VCaP (cell line): Measurements from ENCODE around the gene EREG.

Experiments
- H3K27ac ChIP-seq: fragments of 450-650 bp; 2 replicates; pipeline ENCODE4 v1.5.1; 2017
- TF ChIP-seq, protein P1 (sequence below): fragments of 450-650 bp; conservative IDR thresholded peaks from 2 replicates; pipeline ENCODE4 v1.5.1; 2017; ENCODE audit warnings: mild to moderate bottlenecking, moderate library complexity

The EREG gene

DNA sequence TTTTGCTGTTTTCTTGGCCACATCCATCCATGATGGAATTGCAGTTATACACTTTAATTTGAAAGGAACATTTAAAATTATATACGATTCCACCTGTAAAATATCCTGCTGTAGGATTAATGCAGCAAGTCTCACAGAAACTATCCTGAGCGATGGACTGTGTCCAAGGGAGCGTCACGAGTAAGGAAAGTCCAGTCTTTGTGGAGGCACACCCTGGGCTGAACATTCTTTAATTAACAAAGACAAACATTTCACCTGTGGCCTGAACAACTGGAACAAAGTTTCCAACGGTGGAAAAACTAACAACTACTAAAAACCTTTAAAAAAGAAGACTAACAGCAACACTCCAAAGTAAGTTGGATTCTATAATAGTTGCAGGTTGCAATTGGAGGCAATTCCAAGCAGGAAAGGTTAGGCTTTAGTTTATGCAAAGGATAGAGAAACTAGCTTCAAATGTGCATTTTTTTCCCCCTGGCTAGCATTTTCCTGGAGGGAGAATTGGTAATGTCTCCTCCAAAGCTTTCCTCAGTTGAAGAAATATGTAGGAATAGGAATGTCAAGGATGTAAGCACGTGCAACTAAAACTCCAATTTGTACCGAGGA, 11.0 kb downstream of the EREG start:
- TF ChIP-seq, protein P1, sequence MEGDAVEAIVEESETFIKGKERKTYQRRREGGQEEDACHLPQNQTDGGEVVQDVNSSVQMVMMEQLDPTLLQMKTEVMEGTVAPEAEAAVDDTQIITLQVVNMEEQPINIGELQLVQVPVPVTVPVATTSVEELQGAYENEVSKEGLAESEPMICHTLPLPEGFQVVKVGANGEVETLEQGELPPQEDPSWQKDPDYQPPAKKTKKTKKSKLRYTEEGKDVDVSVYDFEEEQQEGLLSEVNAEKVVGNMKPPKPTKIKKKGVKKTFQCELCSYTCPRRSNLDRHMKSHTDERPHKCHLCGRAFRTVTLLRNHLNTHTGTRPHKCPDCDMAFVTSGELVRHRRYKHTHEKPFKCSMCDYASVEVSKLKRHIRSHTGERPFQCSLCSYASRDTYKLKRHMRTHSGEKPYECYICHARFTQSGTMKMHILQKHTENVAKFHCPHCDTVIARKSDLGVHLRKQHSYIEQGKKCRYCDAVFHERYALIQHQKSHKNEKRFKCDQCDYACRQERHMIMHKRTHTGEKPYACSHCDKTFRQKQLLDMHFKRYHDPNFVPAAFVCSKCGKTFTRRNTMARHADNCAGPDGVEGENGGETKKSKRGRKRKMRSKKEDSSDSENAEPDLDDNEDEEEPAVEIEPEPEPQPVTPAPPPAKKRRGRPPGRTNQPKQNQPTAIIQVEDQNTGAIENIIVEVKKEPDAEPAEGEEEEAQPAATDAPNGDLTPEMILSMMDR = no peak
- H3K27ac ChIP-seq = no peak overlapping the region

DNA sequence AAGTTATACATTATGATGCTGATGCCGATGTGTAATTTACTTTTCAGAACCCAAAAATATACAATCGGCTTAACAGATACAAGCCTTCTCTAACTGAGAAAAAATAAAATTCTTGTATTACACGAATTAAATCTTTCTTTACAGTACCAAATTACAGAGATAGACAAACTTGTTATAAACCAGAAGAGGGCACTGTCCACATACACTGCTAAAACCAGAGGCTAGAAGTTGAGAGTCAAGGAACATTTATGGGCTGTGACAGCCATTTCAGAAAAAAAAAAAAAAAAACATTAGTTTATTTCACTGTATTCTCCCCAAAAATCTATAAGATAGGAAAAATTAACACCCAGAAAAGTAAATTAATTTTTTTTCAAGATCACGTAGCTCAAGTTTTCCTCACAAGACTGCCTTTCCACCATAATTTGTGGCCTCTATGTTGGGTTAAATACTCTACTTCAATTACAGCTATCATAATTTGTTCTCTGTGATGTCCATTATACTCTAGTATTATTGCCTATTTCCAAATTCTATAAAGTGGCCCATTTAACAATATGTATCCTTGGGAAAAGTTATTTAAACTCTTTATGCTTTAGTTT, 12.0 kb downstream of the EREG start:
- H3K27ac ChIP-seq = no peak overlapping the region
- TF ChIP-seq, protein P1 = peak; percentile 66

DNA sequence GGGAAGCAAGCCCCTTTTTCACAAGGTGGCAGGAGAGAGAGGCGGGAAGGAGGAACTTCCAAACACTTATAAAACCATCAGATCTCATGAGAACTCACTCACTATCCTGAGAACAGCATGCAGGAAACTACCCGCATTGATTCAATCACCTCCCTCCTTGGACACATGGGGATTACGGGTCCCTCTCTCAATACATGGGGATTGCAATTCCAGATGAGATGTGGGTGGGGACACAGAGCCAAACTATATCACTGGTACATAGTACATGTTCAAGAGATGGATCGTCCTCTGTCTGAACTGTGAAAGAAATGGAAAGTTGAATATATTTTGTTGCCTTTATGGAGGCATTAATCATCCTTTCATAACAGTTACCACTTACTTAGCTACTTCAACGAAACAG, 12.8 kb downstream of the EREG start:
- TF ChIP-seq, protein P1 = no peak
- no peak overlapping the region for H3K27ac ChIP-seq

DNA sequence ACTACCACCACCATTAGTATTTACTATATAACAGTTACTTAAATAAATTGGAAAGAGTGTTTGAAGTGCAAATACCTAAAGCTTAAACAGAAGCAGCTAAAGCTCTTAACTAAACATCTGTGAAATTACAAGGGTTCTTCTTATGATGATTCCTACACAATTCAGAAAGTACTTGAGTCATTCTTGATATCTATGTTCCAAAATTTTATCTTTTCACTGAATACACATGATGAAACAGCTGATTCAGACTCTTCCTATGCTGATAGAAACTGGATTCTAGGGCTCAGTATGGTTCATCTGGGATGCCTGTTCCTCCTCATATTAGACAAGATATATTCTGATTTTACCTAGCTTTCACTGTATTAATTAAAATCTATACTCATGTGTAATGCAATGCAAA, 13.6 kb downstream of the EREG start:
- TF ChIP-seq, protein P1 = no peak
- H3K27ac ChIP-seq = no peak overlapping the region

DNA sequence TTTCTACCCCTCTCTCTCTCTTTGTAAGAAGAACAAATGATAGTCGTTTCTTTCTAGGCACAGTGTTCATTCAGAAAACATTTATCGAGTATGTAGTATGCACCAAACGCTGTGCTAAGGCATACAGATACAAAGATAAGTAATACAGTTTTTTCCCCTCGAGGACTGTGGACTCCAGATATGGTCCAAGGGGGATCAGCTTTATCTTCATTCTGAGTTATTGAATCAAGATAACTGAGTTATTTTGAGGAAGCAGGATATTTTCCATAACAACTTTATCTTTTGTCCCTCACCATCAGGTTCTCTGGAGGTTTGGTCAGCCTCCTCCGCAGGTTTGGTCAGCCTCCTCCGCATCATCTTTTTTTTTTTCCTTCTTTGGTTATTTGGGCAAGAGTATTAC, 15.0 kb downstream of the EREG start:
- TF ChIP-seq, protein P1 = no peak

DNA sequence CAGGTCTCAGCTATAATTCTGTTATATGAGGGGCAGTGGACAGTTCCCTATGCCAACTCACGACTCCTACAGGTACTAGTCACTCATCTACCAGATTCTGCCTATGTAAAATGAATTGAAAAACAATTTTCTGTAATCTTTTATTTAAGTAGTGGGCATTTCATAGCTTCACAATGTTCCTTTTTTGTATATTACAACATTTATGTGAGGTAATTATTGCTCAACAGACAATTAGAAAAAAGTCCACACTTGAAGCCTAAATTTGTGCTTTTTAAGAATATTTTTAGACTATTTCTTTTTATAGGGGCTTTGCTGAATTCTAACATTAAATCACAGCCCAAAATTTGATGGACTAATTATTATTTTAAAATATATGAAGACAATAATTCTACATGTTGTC, 20.4 kb downstream of the EREG start:
- TF ChIP-seq, protein P1 = no peak
- H3K27ac ChIP-seq = no peak overlapping the region

More for the DNA sequence above, 15.0 kb downstream of the EREG start:
- no peak overlapping the region for H3K27ac ChIP-seq

DNA sequence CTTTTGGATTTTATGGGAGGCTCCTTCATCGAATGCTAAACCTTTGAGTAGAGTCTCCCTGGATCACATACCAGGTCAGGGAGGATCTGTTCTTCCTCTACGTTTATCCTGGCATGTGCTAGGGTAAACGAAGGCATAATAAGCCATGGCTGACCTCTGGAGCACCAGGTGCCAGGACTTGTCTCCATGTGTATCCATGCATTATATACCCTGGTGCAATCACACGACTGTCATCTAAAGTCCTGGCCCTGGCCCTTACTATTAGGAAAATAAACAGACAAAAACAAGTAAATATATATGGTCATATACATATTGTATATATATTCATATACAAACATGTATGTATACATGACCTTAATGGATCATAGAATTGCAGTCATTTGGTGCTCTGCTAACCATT, 21.2 kb downstream of the EREG start:
- no peak overlapping the region for H3K27ac ChIP-seq
- TF ChIP-seq, protein P1 = no peak
